SK-N-SH (cell line): ENCODE data around the gene ABCC11. TPM values are rescaled to one million over a fixed set of nuclear protein-coding genes. Genes with fewer than 3 reads are reported as not detected.

Source experiments
- CTCF ChIA-PET: fragments of 300-600, 350-600 bp; formaldehyde crosslinking; extraction: SDS; loops from one replicate; lab custom pipeline; 2021; lab: Yijun Ruan, JAX
- POLR2A ChIA-PET: fragments of 350-600 bp; sonication (Branson Sonifier 250); formaldehyde crosslinking; extraction: SDS; loops from one replicate; lab custom pipeline; 2020; ENCODE audit warnings: antibody characterized with exemption, inconsistent platforms; lab: Yijun Ruan, JAX
- DNase-seq: peaks from one replicate; pipeline ENCODE4 v3.0.0; 2012
- H2AFZ ChIP-seq: fragments of 200-600 bp; sonication (generic); 2 replicates; pipeline ENCODE4 v1.8.1; 2016; ENCODE audit warnings: antibody characterized with exemption, mild to moderate bottlenecking, low read depth
- H3F3A ChIP-seq: fragments of 200-600 bp; sonication (generic); replicated peaks from 2 replicates; pipeline ENCODE3; 2016; ENCODE audit warnings: antibody characterized with exemption, mild to moderate bottlenecking; ENCODE audit not compliant: insufficient read depth
- H3K27ac ChIP-seq, 2 experiments: fragments of 200-500 bp in 1 of 2; fragments of 200-600 bp in 1 of 2; sonication (Bioruptor generic) in 1 of 2; sonication (generic), shearing (Covaris generic) in 1 of 2; 2 replicates each; pipeline versions ENCODE4 v1.5.1 to v1.6.1; 2014 to 2016; ENCODE audit warnings: low read depth in 2 of 2, inconsistent platforms in 1 of 2, low read length in 1 of 2, mild to moderate bottlenecking in 1 of 2, mixed read lengths in 1 of 2
- H3K27me3 ChIP-seq: fragments of 200-600 bp; sonication (generic), shearing (Covaris generic); 2 replicates; pipeline ENCODE4 v1.6.1; 2016; ENCODE audit warnings: mixed run types; ENCODE audit not compliant: insufficient read depth
- H3K36me3 ChIP-seq, 2 experiments: fragments of 200-500 bp in 1 of 2; fragments of 200-600 bp in 1 of 2; sonication (Bioruptor generic) in 1 of 2; sonication (generic) in 1 of 2; replicated peaks in 1 of 2; 2 replicates each; pipeline versions ENCODE3 to v1.5.1; 2014 to 2016; ENCODE audit warnings: low read length in 1 of 2, mild to moderate bottlenecking in 1 of 2; ENCODE audit not compliant: insufficient read depth in 2 of 2, control insufficient read depth in 1 of 2
- H3K4me1 ChIP-seq, 2 experiments: fragments of 200-500 bp in 1 of 2; fragments of 200-600 bp in 1 of 2; sonication (Bioruptor generic) in 1 of 2; sonication (generic), shearing (Covaris generic) in 1 of 2; 2 replicates each; pipeline versions ENCODE4 v1.5.1 to v1.6.1; 2014 to 2016; ENCODE audit warnings: low read depth in 1 of 2, low read length in 1 of 2, mixed run types in 1 of 2; ENCODE audit not compliant: insufficient read depth in 2 of 2, control insufficient read depth in 1 of 2
- H3K4me2 ChIP-seq: fragments of 200-600 bp; sonication (generic), shearing (Covaris generic); 2 replicates; pipeline ENCODE4 v1.6.1; 2017; ENCODE audit warnings: mixed run types
- H3K4me3 ChIP-seq, 2 experiments: fragments of 200-500 bp in 1 of 2; fragments of 200-600 bp in 1 of 2; sonication (Bioruptor generic) in 1 of 2; sonication (generic), shearing (Covaris generic) in 1 of 2; 2 replicates each; pipeline versions ENCODE4 v1.5.1 to v1.8.1; 2014 to 2016; ENCODE audit warnings: low read depth in 2 of 2, inconsistent platforms in 1 of 2, low read length in 1 of 2, mild to moderate bottlenecking in 1 of 2, mixed read lengths in 1 of 2, moderate library complexity in 1 of 2
- H3K79me2 ChIP-seq: fragments of 200-600 bp; sonication (generic); 2 replicates; pipeline ENCODE4 v1.8.1; 2017; ENCODE audit warnings: mild to moderate bottlenecking; ENCODE audit not compliant: insufficient read depth
- H3K9ac ChIP-seq: fragments of 200-600 bp; sonication (generic); 2 replicates; pipeline ENCODE4 v1.6.1; 2017; ENCODE audit warnings: mixed run types
- H3K9me2 ChIP-seq: fragments of 200-600 bp; sonication (generic); 2 replicates; pipeline ENCODE4 v1.6.1; 2017; ENCODE audit warnings: mixed run types
- H3K9me3 ChIP-seq: fragments of 200-600 bp; sonication (generic); 2 replicates; pipeline ENCODE4 v1.6.1; 2017; ENCODE audit warnings: mixed run types, mild to moderate bottlenecking, moderate library complexity
- H4K20me1 ChIP-seq: fragments of 200-600 bp; sonication (generic); 2 replicates; pipeline ENCODE4 v1.6.1; 2017; ENCODE audit warnings: mild to moderate bottlenecking, mixed run types; ENCODE audit not compliant: insufficient read depth
- ELF1 ChIP-seq: IDR thresholded peaks from 2 replicates; pipeline ENCODE4 v1.4.0; 2012
- EZH2phosphoT487 ChIP-seq: fragments of 200-600 bp; sonication (generic); IDR thresholded peaks from 2 replicates; pipeline ENCODE4 v1.6.1; 2017; ENCODE audit warnings: low read depth, mixed run types, mild to moderate bottlenecking, antibody characterized with exemption, moderate library complexity, borderline replicate concordance
- FOSL2 ChIP-seq: IDR thresholded peaks from 2 replicates; pipeline ENCODE4 v1.4.0; 2012; ENCODE audit warnings: low read depth, mild to moderate bottlenecking, moderate library complexity, borderline replicate concordance
- FOXJ3 ChIP-seq: sonication (generic); formaldehyde crosslinking; IDR thresholded peaks from 2 replicates; pipeline ENCODE4 v1.5.1; 2020; ENCODE audit warnings: mild to moderate bottlenecking, missing genetic modification reagents
- FOXM1 ChIP-seq: IDR thresholded peaks from 2 replicates; pipeline ENCODE4 v1.4.0; 2012; ENCODE audit warnings: low read depth, mild to moderate bottlenecking
- JUND ChIP-seq: IDR thresholded peaks from 2 replicates; pipeline ENCODE4 v1.4.0; 2012
- MEF2A ChIP-seq: IDR thresholded peaks from 2 replicates; pipeline ENCODE4 v1.4.0; 2012; ENCODE audit warnings: low read depth, borderline replicate concordance
- NRF1 ChIP-seq: IDR thresholded peaks from 2 replicates; pipeline ENCODE4 v1.6.1; 2012; ENCODE audit warnings: low read depth, mild to moderate bottlenecking, low read length
- PBX3 ChIP-seq: IDR thresholded peaks from 2 replicates; pipeline ENCODE4; 2012
- RAD21 ChIP-seq: IDR thresholded peaks from 2 replicates; pipeline ENCODE4 v1.6.1; 2012; ENCODE audit warnings: mild to moderate bottlenecking, low read length
- RCOR1 ChIP-seq: fragments of 150-350 bp; IDR thresholded peaks from 2 replicates; pipeline ENCODE4 v1.6.1; 2017; ENCODE audit warnings: antibody characterized with exemption, low read length
- RFX5 ChIP-seq: IDR thresholded peaks from 2 replicates; pipeline ENCODE4 v1.6.1; 2012; ENCODE audit warnings: mild to moderate bottlenecking, improper control_type of control experiment, low read length
- RXRA ChIP-seq: IDR thresholded peaks from 2 replicates; pipeline ENCODE4 v1.4.0; 2012; ENCODE audit warnings: low read depth, mild to moderate bottlenecking, borderline replicate concordance
- YY1 ChIP-seq: IDR thresholded peaks from 2 replicates; pipeline ENCODE4 v1.4.0; 2012; ENCODE audit warnings: low read depth, mild to moderate bottlenecking
- polyA plus RNA-seq, 3 experiments: library from polyadenylated mRNA; depleted of rRNA; stranded (reverse); fragments of >200 nt; gene quantifications; 2 replicates each; pipeline ENCODE4 v1.2.3, GENCODE V29; 2012
- TF ChIP-seq, protein P1 (sequence below): IDR thresholded peaks from 2 replicates; pipeline ENCODE4 v1.6.1; 2012; ENCODE audit warnings: mild to moderate bottlenecking, low read depth, low read length, moderate library complexity
- TF ChIP-seq, protein P2 (sequence below): IDR thresholded peaks from 2 replicates; pipeline ENCODE4 v1.4.0; 2012; ENCODE audit warnings: low read depth

Gene ABCC11
- polyA plus RNA-seq, 1 of the 3 experiments (the other 2 are of a cell fraction) = 0.07 TPM

GRCh38 chr16:48271728-48272127 is 24.4 kb upstream of the ABCC11 start (continued):
- no peak for TF ChIP-seq YY1
- TF ChIP-seq FOXM1 = no peak

- peaks cover 2% of the 10 kb centered on the region for H3F3A ChIP-seq
- no peaks in the 10 kb centered on the region for H3K27me3 ChIP-seq
- no peaks in the 10 kb centered on the region for H3K9me2 ChIP-seq
- TF ChIP-seq JUND (no peak), FOXM1 (no peak), RFX5 (no peak), RCOR1 (no peak), YY1 (no peak), EZH2phosphoT487 (no peak), FOXJ3 (CRISPR knock-in tag) (no peak), MEF2A (no peak), PBX3 (no peak), ELF1 (no peak), FOSL2 (no peak), NRF1 (no peak), RAD21 (no peak), RXRA (no peak)
- TF ChIP-seq, protein P1, sequence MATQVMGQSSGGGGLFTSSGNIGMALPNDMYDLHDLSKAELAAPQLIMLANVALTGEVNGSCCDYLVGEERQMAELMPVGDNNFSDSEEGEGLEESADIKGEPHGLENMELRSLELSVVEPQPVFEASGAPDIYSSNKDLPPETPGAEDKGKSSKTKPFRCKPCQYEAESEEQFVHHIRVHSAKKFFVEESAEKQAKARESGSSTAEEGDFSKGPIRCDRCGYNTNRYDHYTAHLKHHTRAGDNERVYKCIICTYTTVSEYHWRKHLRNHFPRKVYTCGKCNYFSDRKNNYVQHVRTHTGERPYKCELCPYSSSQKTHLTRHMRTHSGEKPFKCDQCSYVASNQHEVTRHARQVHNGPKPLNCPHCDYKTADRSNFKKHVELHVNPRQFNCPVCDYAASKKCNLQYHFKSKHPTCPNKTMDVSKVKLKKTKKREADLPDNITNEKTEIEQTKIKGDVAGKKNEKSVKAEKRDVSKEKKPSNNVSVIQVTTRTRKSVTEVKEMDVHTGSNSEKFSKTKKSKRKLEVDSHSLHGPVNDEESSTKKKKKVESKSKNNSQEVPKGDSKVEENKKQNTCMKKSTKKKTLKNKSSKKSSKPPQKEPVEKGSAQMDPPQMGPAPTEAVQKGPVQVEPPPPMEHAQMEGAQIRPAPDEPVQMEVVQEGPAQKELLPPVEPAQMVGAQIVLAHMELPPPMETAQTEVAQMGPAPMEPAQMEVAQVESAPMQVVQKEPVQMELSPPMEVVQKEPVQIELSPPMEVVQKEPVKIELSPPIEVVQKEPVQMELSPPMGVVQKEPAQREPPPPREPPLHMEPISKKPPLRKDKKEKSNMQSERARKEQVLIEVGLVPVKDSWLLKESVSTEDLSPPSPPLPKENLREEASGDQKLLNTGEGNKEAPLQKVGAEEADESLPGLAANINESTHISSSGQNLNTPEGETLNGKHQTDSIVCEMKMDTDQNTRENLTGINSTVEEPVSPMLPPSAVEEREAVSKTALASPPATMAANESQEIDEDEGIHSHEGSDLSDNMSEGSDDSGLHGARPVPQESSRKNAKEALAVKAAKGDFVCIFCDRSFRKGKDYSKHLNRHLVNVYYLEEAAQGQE = no peak
- TF ChIP-seq, protein P2, sequence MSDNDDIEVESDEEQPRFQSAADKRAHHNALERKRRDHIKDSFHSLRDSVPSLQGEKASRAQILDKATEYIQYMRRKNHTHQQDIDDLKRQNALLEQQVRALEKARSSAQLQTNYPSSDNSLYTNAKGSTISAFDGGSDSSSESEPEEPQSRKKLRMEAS = no peak
- TF ChIP-seq, all 33 proteins: peak for 0
- H3K36me3 ChIP-seq = peaks cover 56 to 62% of the 10 kb centered on the region in 2 experiments
- no peaks in the 10 kb centered on the region for H3K9me3 ChIP-seq
- no peaks in the 10 kb centered on the region for H4K20me1 ChIP-seq
- no peaks in the 10 kb centered on the region for H3K4me1 ChIP-seq
- H3K4me3 ChIP-seq = no peak overlapping the region
- no peak overlapping the region for H3K9ac ChIP-seq
- CTCF ChIA-PET = interaction anchor here (0.6 to 1.2 kb wide), 2 partner anchors 9 to 12 kb away, joined by 3 read pairs; no protein-coding TSS in a partner anchor
- no peak overlapping the region for H2AFZ ChIP-seq
- POLR2A ChIA-PET = no interaction called here
- no peak for DNase-seq
- H3K4me2 ChIP-seq = no peak overlapping the region
- H3K27ac ChIP-seq = no peak overlapping the region
- no peaks in the 10 kb centered on the region for H3K79me2 ChIP-seq
Measured at GRCh38 chr16:48269011-48269410, 21.7 kb upstream of the ABCC11 start.
